Keratinocyte (primary cell): Measurements from ENCODE around the gene TFCP2L1. TPM values are rescaled to one million over a fixed set of nuclear protein-coding genes. Genes with fewer than 3 reads are reported as not detected.

ENCODE experiments used
- DNase-seq: peaks from one replicate; pipeline ENCODE4 v3.0.0-alpha.2; 2011; ENCODE audit warnings: low read depth, missing footprints, low spot score
- FAIRE-seq: peaks from 2 replicates; lab custom pipeline; 2011; peaks lifted over from hg19 to GRCh38; lab: Jason Lieb, UNC
- H2AFZ ChIP-seq: 2 replicates; pipeline ENCODE4 v1.6.0; 2012; ENCODE audit warnings: low read length, control low read depth, inconsistent platforms; ENCODE audit not compliant: control insufficient read depth
- H3K27ac ChIP-seq: 2 replicates; pipeline ENCODE4 v1.5.1; 2011; ENCODE audit warnings: low read length; ENCODE audit not compliant: control insufficient read depth, insufficient read depth
- H3K27me3 ChIP-seq: 3 replicates; pipeline ENCODE4 v1.6.0; 2011; ENCODE audit warnings: low read length; ENCODE audit not compliant: control insufficient read depth, insufficient read depth; ENCODE audit errors: extremely low read depth
- H3K36me3 ChIP-seq, 2 experiments: 2 replicates in 1 of 2; 3 replicates in 1 of 2; pipeline ENCODE4 v1.5.1; 2011; ENCODE audit warnings: low read length in 2 of 2, mild to moderate bottlenecking in 1 of 2; ENCODE audit not compliant: control insufficient read depth in 2 of 2, insufficient read depth in 2 of 2; ENCODE audit errors: extremely low read depth in 1 of 2
- H3K4me1 ChIP-seq: 3 replicates; pipeline ENCODE4 v1.5.1; 2011; ENCODE audit warnings: low read length; ENCODE audit not compliant: control insufficient read depth, insufficient read depth; ENCODE audit errors: extremely low read depth
- H3K4me2 ChIP-seq: 3 replicates; pipeline ENCODE4 v1.6.0; 2011; ENCODE audit warnings: low read depth, low read length; ENCODE audit not compliant: control insufficient read depth, insufficient read depth; ENCODE audit errors: extremely low read depth
- H3K4me3 ChIP-seq, 3 experiments: fragments of 200-600 bp in 1 of 3; sonication (generic) in 1 of 3; 2 replicates in 2 of 3; 3 replicates in 1 of 3; pipeline ENCODE4 v1.5.1; 2011 to 2016; ENCODE audit warnings: low read length in 3 of 3, mild to moderate bottlenecking in 3 of 3, control low read depth in 2 of 3, inconsistent platforms in 1 of 3, low read depth in 1 of 3, mixed read lengths in 1 of 3, mixed run types in 1 of 3, moderate library complexity in 1 of 3; ENCODE audit not compliant: control insufficient read depth in 2 of 3, insufficient read depth in 2 of 3; ENCODE audit errors: extremely low read depth in 1 of 3
- H3K79me2 ChIP-seq: 2 replicates; pipeline ENCODE4 v1.6.0; 2012; ENCODE audit warnings: low read length; ENCODE audit not compliant: control insufficient read depth, insufficient read depth
- H3K9ac ChIP-seq: 3 replicates; pipeline ENCODE4 v1.6.0; 2011; ENCODE audit warnings: low read length; ENCODE audit not compliant: control insufficient read depth, insufficient read depth; ENCODE audit errors: extremely low read depth
- H3K9me1 ChIP-seq: 3 replicates; pipeline ENCODE4 v1.6.0; 2011; ENCODE audit warnings: low read length; ENCODE audit not compliant: control insufficient read depth, insufficient read depth; ENCODE audit errors: extremely low read depth
- H3K9me3 ChIP-seq: 2 replicates; pipeline ENCODE4 v1.5.1; 2012; ENCODE audit warnings: low read depth, low read length; ENCODE audit not compliant: control insufficient read depth
- H4K20me1 ChIP-seq: 3 replicates; pipeline ENCODE4 v1.6.0; 2011; ENCODE audit warnings: low read length; ENCODE audit not compliant: control insufficient read depth, insufficient read depth; ENCODE audit errors: extremely low read depth
- EZH2 ChIP-seq: IDR thresholded peaks from one replicate; pipeline ENCODE4 v1.6.1; 2012; ENCODE audit warnings: inconsistent platforms, mild to moderate bottlenecking, low read length, moderate library complexity
- dilution Hi-C: fragments of 300-500 bp; cut with MboI; formaldehyde crosslinking; loops from one replicate; pipeline ENCODE4 v1.7.0; 2020; ENCODE audit warnings: low sequenced_read_pairs; ENCODE audit not compliant: extremely low pct_ligation_motif_present
- polyA plus RNA-seq, 5 experiments: library from polyadenylated mRNA; depleted of rRNA in 3 of 5; stranded (reverse) in 3 of 5; stranded (forward) in 1 of 5; unstranded in 1 of 5; fragments of >200 nt; gene quantifications; 1 replicate in 1 of 5; 2 replicates in 3 of 5; 3 replicates in 1 of 5; pipeline versions ENCODE4 v1.2.1 to v1.2.3, GENCODE V29; 2011 to 2012; ENCODE audit warnings: missing spikeins in 2 of 5, low read depth in 1 of 5, low replicate concordance in 1 of 5
- TF ChIP-seq, protein P1 (sequence below), 3 experiments: IDR thresholded peaks in 1 of 3; conservative IDR thresholded peaks in 1 of 3; optimal IDR thresholded peaks in 1 of 3; 2 replicates in 2 of 3; 3 replicates in 1 of 3; pipeline versions ENCODE3 to v1.5.1; 2011; ENCODE audit warnings: low read length in 3 of 3, mild to moderate bottlenecking in 3 of 3, moderate library complexity in 2 of 3, control low read depth in 1 of 3, inconsistent platforms in 1 of 3; ENCODE audit not compliant: insufficient read depth in 2 of 3; ENCODE audit errors: extremely low read depth in 1 of 3

TFCP2L1 gene
- polyA plus RNA-seq, 1 donor (not counting 4 experiments of a cell fraction or from before 2014, with no cell fraction given), result 29.4 TPM

DNA sequence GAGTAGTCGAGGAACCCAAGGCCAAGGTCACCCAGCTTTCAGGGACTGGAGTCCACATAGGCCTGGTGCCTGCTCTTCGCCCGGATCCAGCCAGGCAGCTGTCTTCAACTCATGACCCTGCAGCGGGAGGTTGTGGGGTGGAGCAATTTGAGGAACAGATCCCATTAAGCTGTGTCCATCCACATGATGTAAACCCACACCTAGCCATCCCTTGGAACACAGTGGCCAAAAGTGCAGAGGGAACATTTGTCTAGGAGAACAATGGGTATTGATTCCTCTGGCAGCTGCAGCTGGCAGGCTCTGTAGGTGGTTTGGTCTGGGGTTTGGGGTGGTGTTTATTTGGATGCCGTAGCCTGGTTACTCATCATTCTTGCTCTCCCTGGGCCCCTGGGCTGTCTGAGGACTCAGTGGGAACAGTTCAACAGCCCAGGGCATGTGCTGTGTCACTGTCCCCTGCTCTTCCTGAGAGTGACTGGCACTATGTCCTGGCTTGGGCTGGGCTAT is 99.4 kb downstream of the TFCP2L1 start:
- peak overlapping the region; percentile 23 for H3K9ac ChIP-seq
- TF ChIP-seq EZH2, result no peak
- TF ChIP-seq, protein P1, sequence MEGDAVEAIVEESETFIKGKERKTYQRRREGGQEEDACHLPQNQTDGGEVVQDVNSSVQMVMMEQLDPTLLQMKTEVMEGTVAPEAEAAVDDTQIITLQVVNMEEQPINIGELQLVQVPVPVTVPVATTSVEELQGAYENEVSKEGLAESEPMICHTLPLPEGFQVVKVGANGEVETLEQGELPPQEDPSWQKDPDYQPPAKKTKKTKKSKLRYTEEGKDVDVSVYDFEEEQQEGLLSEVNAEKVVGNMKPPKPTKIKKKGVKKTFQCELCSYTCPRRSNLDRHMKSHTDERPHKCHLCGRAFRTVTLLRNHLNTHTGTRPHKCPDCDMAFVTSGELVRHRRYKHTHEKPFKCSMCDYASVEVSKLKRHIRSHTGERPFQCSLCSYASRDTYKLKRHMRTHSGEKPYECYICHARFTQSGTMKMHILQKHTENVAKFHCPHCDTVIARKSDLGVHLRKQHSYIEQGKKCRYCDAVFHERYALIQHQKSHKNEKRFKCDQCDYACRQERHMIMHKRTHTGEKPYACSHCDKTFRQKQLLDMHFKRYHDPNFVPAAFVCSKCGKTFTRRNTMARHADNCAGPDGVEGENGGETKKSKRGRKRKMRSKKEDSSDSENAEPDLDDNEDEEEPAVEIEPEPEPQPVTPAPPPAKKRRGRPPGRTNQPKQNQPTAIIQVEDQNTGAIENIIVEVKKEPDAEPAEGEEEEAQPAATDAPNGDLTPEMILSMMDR (optimal IDR thresholded peaks at IDR 0.05 in 1 of 3, IDR thresholded peaks at IDR 0.05 in 1 of 3, conservative IDR thresholded peaks at IDR 0.05 in 1 of 3; ENCODE audit: extremely low read depth in 1 of 3, insufficient read depth in 2 of 3, low read length in 3 of 3), result no peak
- H2AFZ ChIP-seq, result no peak overlapping the region
- H3K79me2 ChIP-seq, result no peaks in the 10 kb centered on the region
- H3K36me3 ChIP-seq, result no peaks in the 10 kb centered on the region
- peak overlapping the region; percentile 57 for H3K27ac ChIP-seq
- dilution Hi-C loops, result no loop called here
- DNase-seq (no peak), FAIRE-seq (peak; percentile 98)
- no peaks in the 10 kb centered on the region for H4K20me1 ChIP-seq
- peaks cover 45% of the 10 kb centered on the region for H3K4me1 ChIP-seq
- H3K4me2 ChIP-seq, result peak overlapping the region; percentile 23
- H3K27me3 ChIP-seq, result no peaks in the 10 kb centered on the region
- H3K4me3 ChIP-seq, result peak overlapping the region in 1 of 3 experiments; percentile 22
- no peaks in the 10 kb centered on the region for H3K9me3 ChIP-seq
- no peaks in the 10 kb centered on the region for H3K9me1 ChIP-seq

DNA sequence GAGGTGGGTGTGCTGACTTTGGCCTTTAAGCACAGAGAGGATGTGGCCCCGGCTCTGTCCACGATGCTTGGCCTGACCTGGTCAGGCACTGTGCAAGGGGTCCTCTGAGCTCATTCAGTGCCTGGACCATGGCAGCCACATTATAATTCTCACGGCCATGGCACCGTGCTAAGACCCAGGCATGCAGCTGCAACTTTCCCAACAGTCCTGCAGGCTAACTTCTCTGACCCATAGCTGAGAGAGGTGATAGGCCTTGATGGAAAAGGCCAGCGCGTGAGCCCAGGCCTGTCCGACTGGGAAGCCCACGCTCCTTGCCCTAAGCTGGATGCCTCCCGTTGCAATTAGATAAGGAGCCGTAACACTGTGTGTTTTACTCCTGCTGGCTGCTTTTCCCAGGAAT is 99.9 kb downstream of the TFCP2L1 start:
- Histone ChIP-seq H3K27ac (peak overlapping the region; percentile 57), H3K36me3 (no peaks in the 10 kb centered on the region), H4K20me1 (no peaks in the 10 kb centered on the region), H3K9me3 (no peaks in the 10 kb centered on the region), H3K27me3 (no peaks in the 10 kb centered on the region), H3K79me2 (no peaks in the 10 kb centered on the region), H3K4me2 (peak overlapping the region; percentile 23), H3K4me1 (peaks cover 45% of the 10 kb centered on the region), H3K9ac (peak overlapping the region; percentile 23), H3K9me1 (no peaks in the 10 kb centered on the region), H3K4me3 (peak overlapping the region in 1 of 3 experiments; percentile 22), H2AFZ (no peak overlapping the region)
- dilution Hi-C loops, result no loop called here
- TF ChIP-seq, protein P1 (optimal IDR thresholded peaks at IDR 0.05 in 1 of 3, IDR thresholded peaks at IDR 0.05 in 1 of 3, conservative IDR thresholded peaks at IDR 0.05 in 1 of 3; ENCODE audit: extremely low read depth in 1 of 3, insufficient read depth in 2 of 3, low read length in 3 of 3), result no peak
- FAIRE-seq (no peak), DNase-seq (no peak)
